HCT116 (cell line): Measurements from ENCODE around the gene FAIM2. TPM values are rescaled to one million over a fixed set of nuclear protein-coding genes. Genes with fewer than 3 reads are reported as not detected.

Experiments
- ATAC-seq: fragments of 200-7000 bp; cut with Tn5 transposase; 2 replicates; pipeline ENCODE4 v1.9.1; 2020; ENCODE audit warnings: mild to moderate bottlenecking, moderate library complexity
- BruUV-seq: library from RNA; stranded (reverse); fragments of 400-500 nt; replicated peaks from 2 replicates; lab custom pipeline; 2021; lab: Mats Ljungman, UMichigan
- CTCF ChIA-PET: fragments of 300-600 bp; sonication (Branson Sonifier 250); formaldehyde crosslinking; loops from one replicate; lab custom pipeline; 2021; ENCODE audit warnings: antibody characterized with exemption; lab: Charles Lee
- POLR2A ChIA-PET: fragments of 300-600, 350-600 bp; sonication (Branson Sonifier 250); formaldehyde crosslinking; loops from one replicate; lab custom pipeline; 2021; ENCODE audit warnings: antibody characterized with exemption; lab: Charles Lee
- RAD21 ChIA-PET, 2 experiments: fragments of 300-600 bp; sonication (Branson Sonifier 250); formaldehyde crosslinking; loops; one replicate each; lab custom pipeline; 2023; ENCODE audit warnings: low total read pairs in 2 of 2; ENCODE audit not compliant: uncharacterized antibody in 2 of 2, unreplicated experiment in 2 of 2, low non-redundant PET in 1 of 2; lab: Charles Lee
- DNase-seq: peaks from one replicate; pipeline ENCODE4 v3.0.0-alpha.2; 2010; ENCODE audit warnings: low read depth, low spot score
- H2AFZ ChIP-seq: fragments of 200-600 bp; shearing (Covaris generic), sonication (generic); 2 replicates; pipeline ENCODE4 v1.6.1; 2017; ENCODE audit warnings: low read depth, mixed run types, mixed read lengths, antibody characterized with exemption, low read length; ENCODE audit not compliant: poor library complexity, severe bottlenecking
- H3K27ac ChIP-seq: 2 replicates; pipeline ENCODE4 v1.5.1; 2012; ENCODE audit warnings: low read depth, low read length
- H3K27me3 ChIP-seq: fragments of 200-600 bp; sonication (generic); 2 replicates; pipeline ENCODE4 v1.6.1; 2016; ENCODE audit warnings: mixed run types, low read length, mixed read lengths; ENCODE audit not compliant: insufficient read depth
- H3K36me3 ChIP-seq, 2 experiments: fragments of 200-500 bp in 1 of 2; fragments of 200-600 bp in 1 of 2; sonication (Bioruptor generic) in 1 of 2; sonication (generic) in 1 of 2; 2 replicates each; pipeline versions ENCODE4 v1.5.1 to v1.6.1; 2014 to 2016; ENCODE audit warnings: low read length in 2 of 2, inconsistent platforms in 1 of 2, mixed read lengths in 1 of 2, mixed run types in 1 of 2; ENCODE audit not compliant: insufficient read depth in 2 of 2, control insufficient read depth in 1 of 2
- H3K4me1 ChIP-seq, 2 experiments: fragments of 200-600 bp in 1 of 2; sonication (generic) in 1 of 2; 2 replicates each; pipeline versions ENCODE4 v1.5.1 to v1.6.1; 2012 to 2017; ENCODE audit warnings: low read length in 2 of 2, inconsistent platforms in 1 of 2, mild to moderate bottlenecking in 1 of 2, mixed read lengths in 1 of 2, mixed run types in 1 of 2, moderate library complexity in 1 of 2; ENCODE audit not compliant: insufficient read depth in 2 of 2, control insufficient read depth in 1 of 2
- H3K4me2 ChIP-seq: fragments of 200-600 bp; sonication (generic); 2 replicates; pipeline ENCODE4 v1.6.1; 2017; ENCODE audit warnings: mixed run types, low read length, mixed read lengths
- H3K4me3 ChIP-seq, 2 experiments: fragments of 200-600 bp in 1 of 2; sonication (generic) in 1 of 2; replicated peaks in 1 of 2; 2 replicates each; pipeline ENCODE4 v1.5.1; 2011 to 2016; ENCODE audit warnings: low read length in 2 of 2, control low read depth in 1 of 2, low read depth in 1 of 2, mild to moderate bottlenecking in 1 of 2, mixed read lengths in 1 of 2, mixed run types in 1 of 2
- H3K79me2 ChIP-seq: fragments of 200-600 bp; sonication (generic); 2 replicates; pipeline ENCODE4 v1.6.1; 2017; ENCODE audit warnings: mild to moderate bottlenecking, mixed run types, low read length, moderate library complexity, mixed read lengths; ENCODE audit not compliant: insufficient read depth
- H3K9ac ChIP-seq: fragments of 200-600 bp; sonication (generic); 2 replicates; pipeline ENCODE4 v1.6.1; 2016; ENCODE audit warnings: low read length, mixed read lengths
- H3K9me2 ChIP-seq: fragments of 200-600 bp; sonication (generic), shearing (Covaris generic); 2 replicates; pipeline ENCODE4 v1.6.1; 2017; ENCODE audit warnings: mixed run types, mild to moderate bottlenecking, moderate library complexity; ENCODE audit not compliant: insufficient read depth
- H3K9me3 ChIP-seq, 2 experiments: fragments of 200-500 bp in 1 of 2; fragments of 200-600 bp in 1 of 2; sonication (Bioruptor generic) in 1 of 2; sonication (generic) in 1 of 2; 2 replicates each; pipeline ENCODE4 v1.6.1; 2014 to 2017; ENCODE audit warnings: low read length in 2 of 2, mixed read lengths in 2 of 2, inconsistent platforms in 1 of 2, low read depth in 1 of 2, mild to moderate bottlenecking in 1 of 2, mixed run types in 1 of 2, moderate library complexity in 1 of 2; ENCODE audit not compliant: control insufficient read depth in 1 of 2, insufficient read depth in 1 of 2
- H4K20me1 ChIP-seq: fragments of 200-600 bp; sonication (generic), shearing (Covaris generic); 2 replicates; pipeline ENCODE4 v1.6.1; 2017; ENCODE audit warnings: mixed run types, mild to moderate bottlenecking, moderate library complexity; ENCODE audit not compliant: insufficient read depth
- ATF3 ChIP-seq: IDR thresholded peaks from 2 replicates; pipeline ENCODE4 v1.6.1; 2012
- CTCF ChIP-seq, 3 experiments: fragments of 200-600 bp in 1 of 3; sonication (generic) in 1 of 3; IDR thresholded peaks in 2 of 3; conservative IDR thresholded peaks in 1 of 3; 2 replicates each; pipeline ENCODE4 v1.5.1; 2012 to 2017; ENCODE audit warnings: low read depth in 2 of 3, low read length in 2 of 3, antibody characterized with exemption in 1 of 3, borderline replicate concordance in 1 of 3, control low read depth in 1 of 3, mild to moderate bottlenecking in 1 of 3, mixed read lengths in 1 of 3, mixed run types in 1 of 3, moderate library complexity in 1 of 3; ENCODE audit not compliant: insufficient read depth in 1 of 3
- EGR1 ChIP-seq: IDR thresholded peaks from 2 replicates; pipeline ENCODE4 v1.6.1; 2012; ENCODE audit warnings: low read depth
- EZH2phosphoT487 ChIP-seq: fragments of 200-600 bp; IDR thresholded peaks from 2 replicates; pipeline ENCODE4 v1.6.1; 2018; ENCODE audit warnings: antibody characterized with exemption, borderline replicate concordance
- FOSL1 ChIP-seq: IDR thresholded peaks from 2 replicates; pipeline ENCODE4 v1.6.1; 2012; ENCODE audit warnings: low read depth
- JUND ChIP-seq: IDR thresholded peaks from 2 replicates; pipeline ENCODE4 v1.6.1; 2012
- MAX ChIP-seq: IDR thresholded peaks from 2 replicates; pipeline ENCODE4 v1.6.1; 2012
- POLR2A ChIP-seq: IDR thresholded peaks from 2 replicates; pipeline ENCODE4 v1.7.0; 2011; ENCODE audit warnings: borderline replicate concordance; ENCODE audit not compliant: insufficient read depth, insufficient read length; ENCODE audit errors: extremely low read depth
- POLR2AphosphoS5 ChIP-seq: IDR thresholded peaks from 2 replicates; pipeline ENCODE4 v1.6.1; 2011; ENCODE audit warnings: mild to moderate bottlenecking, low read depth, low read length, moderate library complexity
- RAD21 ChIP-seq: IDR thresholded peaks from 2 replicates; pipeline ENCODE4 v1.6.1; 2012; ENCODE audit warnings: low read depth, mild to moderate bottlenecking
- REST ChIP-seq: IDR thresholded peaks from 2 replicates; pipeline ENCODE4 v1.6.1; 2012; ENCODE audit warnings: low read depth
- SIN3A ChIP-seq: IDR thresholded peaks from 2 replicates; pipeline ENCODE4 v1.6.1; 2012; ENCODE audit warnings: low read depth
- SRF ChIP-seq: IDR thresholded peaks from 2 replicates; pipeline ENCODE4 v1.6.1; 2012; ENCODE audit warnings: low read depth
- TCF7L2 ChIP-seq: IDR thresholded peaks from 2 replicates; pipeline ENCODE4 v1.7.0; 2011; ENCODE audit warnings: borderline replicate concordance, inconsistent platforms; ENCODE audit not compliant: insufficient read depth, insufficient read length; ENCODE audit errors: extremely low read depth
- YY1 ChIP-seq: IDR thresholded peaks from 2 replicates; pipeline ENCODE4 v1.6.1; 2011; ENCODE audit warnings: low read length, low read depth, moderate library complexity, mild to moderate bottlenecking; ENCODE audit not compliant: insufficient replicate concordance; ENCODE audit errors: extremely low read depth
- ZFX ChIP-seq: fragments of 450-650 bp; IDR thresholded peaks from 2 replicates; pipeline ENCODE4 v1.6.1; 2017
- ZNF274 ChIP-seq: fragments of 200-500 bp; sonication (Bioruptor generic); IDR thresholded peaks from 2 replicates; pipeline ENCODE4 v1.6.1; 2014; ENCODE audit warnings: mild to moderate bottlenecking, low read depth, low read length, inconsistent platforms
- intact Hi-C: fragments of 100-400 bp; cut with micrococcal nuclease; formaldehyde crosslinking; loops from 2 replicates; pipeline ENCODE4 v1.10.0; 2022
- total RNA-seq: library from RNA; stranded (reverse); gene quantifications from one replicate; pipeline ENCODE4 v1.2.1, GENCODE V29; 2021; ENCODE audit not compliant: unreplicated experiment

FAIM2 gene
- total RNA-seq, 1 experiment from 2014 or later, result not detected

GRCh38 chr12:49823350-49823749 lies 80.3 kb downstream of the FAIM2 start:
- ATAC-seq (no peak), DNase-seq (no peak)
- Histone ChIP-seq H3K27ac (no peak overlapping the region), H3K4me2 (no peak overlapping the region), H3K9ac (no peak overlapping the region), H3K36me3 (no peaks in the 10 kb centered on the region), H4K20me1 (no peaks in the 10 kb centered on the region), H3K9me3 (no peaks in the 10 kb centered on the region), H3K9me2 (no peaks in the 10 kb centered on the region), H3K4me3 (no peak overlapping the region)
- CTCF ChIA-PET, result no interaction called here
- POLR2A ChIA-PET, result no interaction called here
- RAD21 ChIA-PET, result no interaction called here
- TF ChIP-seq ZNF274 (no peak), REST (no peak), ZFX (no peak), SRF (no peak), ATF3 (no peak), YY1 (no peak), SIN3A (no peak), JUND (no peak), EGR1 (no peak), POLR2AphosphoS5 (no peak), POLR2A (no peak), MAX (no peak), TCF7L2 (no peak), FOSL1 (no peak), CTCF (IDR thresholded peaks at IDR 0.05 in 2 of 3, conservative IDR thresholded peaks at IDR 0.05 in 1 of 3; ENCODE audit: borderline replicate concordance in 1 of 3, insufficient read depth in 1 of 3, low read depth in 2 of 3, low read length in 2 of 3) (no peak), EZH2phosphoT487 (no peak), RAD21 (no peak)
- TF ChIP-seq, all 23 proteins: peak for 0
- intact Hi-C loops, result no loop called here
- no peaks in the 10 kb centered on the region for H3K27me3 ChIP-seq
- H3K4me1 ChIP-seq, result peaks cover 0 to 13% of the 10 kb centered on the region in 2 experiments; a peak in 2 of 4 replicates
- no peaks in the 10 kb centered on the region for H3K79me2 ChIP-seq
- H2AFZ ChIP-seq, result no peak overlapping the region
- BruUV-seq, result no TSS peak
